GDM1 (cell line): Measurements from ENCODE around the gene RPL28.

Source experiments
- DNase-seq: peaks from one replicate; lab custom pipeline; 2025; lab: John Stamatoyannopoulos, UW

The RPL28 gene

GRCh38 chr19:55451163-55451964 is 65.6 kb downstream of the RPL28 start:
- no peak for DNase-seq

GRCh38 chr19:55451965-55452748 is 66.4 kb downstream of the RPL28 start:
- no peak for DNase-seq
